ENCODE data around the gene GMCL1. TPM values are rescaled to one million over a fixed set of nuclear protein-coding genes. Genes with fewer than 3 reads are reported as not detected.

GMCL1 gene
- total RNA-seq, 2 experiments from 2014 or later = 25.4 to 31.6 TPM

DNA sequence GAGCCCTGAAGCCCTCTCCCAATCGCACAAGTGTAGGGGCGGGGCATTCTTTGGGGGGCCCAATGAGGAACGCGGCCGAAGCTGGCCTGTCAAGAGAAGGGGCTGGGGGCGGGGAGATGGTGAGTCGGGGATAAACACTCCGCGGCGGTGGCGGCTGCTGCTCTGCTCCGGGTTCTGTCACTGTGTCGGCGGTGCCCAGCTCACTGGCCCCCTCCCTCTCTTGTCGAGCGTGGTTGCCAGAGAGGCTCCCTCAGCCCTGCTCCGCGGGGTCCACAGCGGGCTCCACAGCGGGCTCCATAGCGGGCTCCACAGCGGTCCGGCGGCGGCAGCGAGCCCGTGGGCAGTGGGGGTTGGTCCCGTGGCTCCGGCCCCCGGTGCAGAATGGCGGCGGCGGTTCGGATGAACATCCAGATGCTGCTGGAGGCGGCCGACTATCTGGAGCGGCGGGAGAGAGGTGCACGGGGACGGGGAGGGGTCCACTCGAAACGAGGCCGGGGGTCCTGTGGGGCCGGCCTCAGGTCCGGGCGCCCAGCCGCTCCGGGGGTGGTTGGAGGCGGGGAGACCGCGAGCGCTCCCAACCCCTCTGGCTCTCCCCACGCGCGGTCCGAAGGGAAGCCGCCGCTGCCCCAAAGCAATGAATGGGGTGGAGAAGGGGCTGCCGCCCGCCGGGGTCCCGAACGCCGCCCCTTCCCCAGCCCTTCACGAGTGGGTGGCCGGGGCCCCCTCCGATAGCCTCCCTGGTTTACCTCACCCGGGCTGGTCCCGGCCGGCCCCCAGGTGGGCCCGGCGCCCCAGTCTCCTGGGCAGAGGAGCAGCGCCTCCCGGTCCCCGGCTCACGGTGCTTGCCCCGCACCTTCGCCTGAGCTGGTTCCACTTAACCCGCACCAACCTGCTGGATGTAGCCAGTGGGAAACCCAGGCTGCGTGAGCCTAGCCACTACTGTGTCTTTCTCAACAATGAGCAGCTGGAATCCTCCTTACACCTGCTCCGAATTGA lies 85.8 kb downstream of the GMCL1 start, which contains the start of gene MXD1:
Gene MXD1 (plus strand): TSS at position 160 of the 996 bp plus-strand sequence. CDS start 222 bp downstream, at position 382.
- no peak for ATAC-seq
- POLR2A ChIA-PET = interaction anchor here (0.6 to 4.2 kb wide), 33 partner anchors 9 to 378 kb away, joined by 3 to 44 read pairs (median 5); partner anchors contain the start of genes C2orf42, PCBP1, PCYOX1 and SNRNP27

DNA sequence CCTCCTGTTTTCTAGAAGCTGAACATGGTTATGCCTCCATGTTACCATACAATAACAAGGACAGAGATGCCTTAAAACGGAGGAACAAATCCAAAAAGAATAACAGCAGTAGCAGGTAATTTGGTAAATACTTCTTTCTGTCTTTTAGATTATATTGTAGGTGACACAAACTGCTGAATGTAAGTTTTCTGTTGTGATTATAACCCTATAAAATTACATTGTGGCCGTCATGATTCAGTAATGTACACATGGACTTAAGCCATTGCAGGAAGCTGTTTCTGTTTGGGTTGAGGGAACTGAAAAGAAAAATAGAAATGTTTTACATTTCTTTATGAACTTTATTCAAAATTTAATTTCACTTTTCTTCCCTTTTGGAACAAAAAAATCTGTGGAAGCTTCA lies 86.6 kb downstream of the GMCL1 start:
- Mint-ChIP-seq H3K9me3 (ENCODE audit: insufficient read depth) (no peaks in the 10 kb centered on the region), H3K36me3 (ENCODE audit: low read depth) (peaks cover 28% of the 10 kb centered on the region), H3K4me1 (ENCODE audit: low read depth) (peaks cover 42% of the 10 kb centered on the region), H3K27ac (no peak overlapping the region), H3K27me3 (ENCODE audit: low read depth) (no peaks in the 10 kb centered on the region), H3K4me3 (peak overlapping the region; percentile 63)
- ATAC-seq (no peak), DNase-seq (no peak)
- POLR2A ChIA-PET = interaction anchor here (0.6 to 4.2 kb wide), 10 partner anchors 11 to 275 kb away, joined by 3 to 28 read pairs (median 4); partner anchors contain the start of gene C2orf42
- CTCF ChIA-PET = interaction anchor here (0.8 to 6.5 kb wide), 5 partner anchors 8 to 275 kb away, joined by 3 to 142 read pairs (median 42); partner anchors contain the start of gene C2orf42

More for the DNA sequence above, 85.8 kb downstream of the GMCL1 start, which contains the start of gene MXD1:
- CTCF ChIA-PET = interaction anchor here (0.6 to 6.5 kb wide), 33 partner anchors 8 to 388 kb away, joined by 3 to 142 read pairs (median 5); partner anchors contain the start of genes C2orf42, FAM136A, PCYOX1 and SNRNP27
- Mint-ChIP-seq H3K36me3 (ENCODE audit: low read depth) (peaks cover 26% of the 10 kb centered on the region), H3K27me3 (ENCODE audit: low read depth) (no peaks in the 10 kb centered on the region), H3K4me1 (ENCODE audit: low read depth) (peaks cover 42% of the 10 kb centered on the region), H3K27ac (peak within 1 kb of the TSS; percentile 87), H3K4me3 (peak within 1 kb of the TSS; percentile 84), H3K9me3 (ENCODE audit: insufficient read depth) (no peaks in the 10 kb centered on the region)
- peak; percentile 30 for DNase-seq

DNA sequence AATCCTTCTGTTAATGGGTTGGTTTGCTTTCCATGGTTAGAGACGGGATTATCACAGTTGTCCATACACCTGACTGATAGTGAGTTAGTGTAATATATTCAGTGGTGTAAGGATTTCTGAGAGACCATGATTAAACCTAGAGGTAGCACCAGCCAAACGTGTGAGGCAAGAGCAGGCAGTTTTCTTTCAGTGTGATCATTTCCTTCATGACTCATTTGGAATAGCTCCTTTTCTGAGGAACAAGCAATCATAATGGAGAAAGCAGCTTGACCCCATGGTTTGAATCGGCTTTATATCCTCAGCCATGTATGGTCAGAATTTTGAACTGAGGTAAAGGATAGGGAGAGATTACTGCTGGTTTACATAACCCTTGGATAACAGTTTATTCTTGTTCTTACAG lies 88.4 kb downstream of the GMCL1 start:
- no peak overlapping the region for H3K27ac Mint-ChIP-seq
- H3K27me3 Mint-ChIP-seq (ENCODE audit: low read depth) = no peaks in the 10 kb centered on the region
- no peaks in the 10 kb centered on the region for H3K9me3 Mint-ChIP-seq (ENCODE audit: insufficient read depth)
- ChIA-PET POLR2A (no interaction called here), CTCF (interaction anchor here (1.2 to 6.5 kb wide), 2 partner anchors 153 to 226 kb away, joined by 5 to 103 read pairs; no protein-coding TSS in a partner anchor)
- H3K4me3 Mint-ChIP-seq = no peak overlapping the region
- ATAC-seq = no peak
- DNase-seq = no peak
- H3K36me3 Mint-ChIP-seq (ENCODE audit: low read depth) = peaks cover 32% of the 10 kb centered on the region
- H3K4me1 Mint-ChIP-seq (ENCODE audit: low read depth) = peaks cover 36% of the 10 kb centered on the region

DNA sequence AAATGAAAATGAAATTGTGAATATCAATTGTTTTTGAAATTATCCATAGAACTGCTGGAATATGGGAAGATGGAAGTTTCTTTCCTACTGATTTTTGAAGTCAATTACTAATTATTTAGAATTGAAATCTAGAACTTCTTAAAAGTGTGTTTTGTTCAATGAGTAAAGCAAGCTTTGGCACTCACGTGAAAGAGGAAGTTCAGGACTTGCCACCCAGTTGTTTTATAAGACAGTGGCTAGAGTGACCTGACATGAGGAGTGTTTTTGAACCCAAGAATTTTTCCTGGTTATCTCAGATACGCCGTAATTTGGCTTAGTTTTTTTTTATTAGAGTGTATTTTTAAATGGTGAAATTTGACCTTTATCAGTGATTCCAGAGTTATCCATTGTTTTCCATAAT lies 88.9 kb downstream of the GMCL1 start:
- H3K4me3 Mint-ChIP-seq = no peak overlapping the region

DNA sequence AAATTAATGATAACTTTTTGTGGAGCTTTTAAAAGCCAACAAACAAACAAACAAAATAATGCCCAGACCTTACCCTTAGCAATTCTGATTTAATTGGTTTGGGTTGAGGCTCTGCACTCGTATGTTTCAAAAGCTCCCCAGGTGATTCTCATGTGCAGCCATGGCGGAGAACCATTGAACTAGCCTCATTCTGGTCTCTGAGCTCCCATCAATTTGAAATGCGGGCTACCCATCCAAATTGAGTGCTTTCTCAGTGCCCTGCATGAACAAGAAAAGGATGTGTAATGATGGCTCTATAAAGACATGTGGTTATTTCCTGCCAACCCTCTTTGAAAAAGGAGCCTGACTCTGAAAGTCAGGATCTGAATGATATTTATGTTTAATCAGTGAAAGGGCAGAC lies 93.7 kb downstream of the GMCL1 start:
- POLR2A ChIA-PET = interaction anchor here (1.9 kb wide), 1 partner anchor 9 kb away, joined by 4 read pairs; the partner anchor contains the start of gene MXD1
- ATAC-seq (no peak), DNase-seq (no peak)
- peaks cover 13% of the 10 kb centered on the region for H3K4me1 Mint-ChIP-seq (ENCODE audit: low read depth)
- H3K27me3 Mint-ChIP-seq (ENCODE audit: low read depth) = no peaks in the 10 kb centered on the region
- CTCF ChIA-PET = interaction anchor here (0.8 to 1.2 kb wide), 6 partner anchors 9 to 148 kb away, joined by 3 to 4 read pairs (median 4); partner anchors contain the start of gene MXD1
- H3K27ac Mint-ChIP-seq = no peak overlapping the region
- H3K9me3 Mint-ChIP-seq (ENCODE audit: insufficient read depth) = no peaks in the 10 kb centered on the region
- peaks cover 32% of the 10 kb centered on the region for H3K36me3 Mint-ChIP-seq (ENCODE audit: low read depth)
- H3K4me3 Mint-ChIP-seq = no peak overlapping the region

More for the DNA sequence above, 88.9 kb downstream of the GMCL1 start:
- DNase-seq (no peak), ATAC-seq (no peak)
- POLR2A ChIA-PET = no interaction called here
- CTCF ChIA-PET = interaction anchor here (1.2 to 1.5 kb wide), 2 partner anchors 153 to 225 kb away, joined by 4 to 5 read pairs; no protein-coding TSS in a partner anchor
- H3K36me3 Mint-ChIP-seq (ENCODE audit: low read depth) = peaks cover 36% of the 10 kb centered on the region
- no peaks in the 10 kb centered on the region for H3K9me3 Mint-ChIP-seq (ENCODE audit: insufficient read depth)
- no peaks in the 10 kb centered on the region for H3K27me3 Mint-ChIP-seq (ENCODE audit: low read depth)
- H3K27ac Mint-ChIP-seq = no peak overlapping the region
- H3K4me1 Mint-ChIP-seq (ENCODE audit: low read depth) = peaks cover 38% of the 10 kb centered on the region

DNA sequence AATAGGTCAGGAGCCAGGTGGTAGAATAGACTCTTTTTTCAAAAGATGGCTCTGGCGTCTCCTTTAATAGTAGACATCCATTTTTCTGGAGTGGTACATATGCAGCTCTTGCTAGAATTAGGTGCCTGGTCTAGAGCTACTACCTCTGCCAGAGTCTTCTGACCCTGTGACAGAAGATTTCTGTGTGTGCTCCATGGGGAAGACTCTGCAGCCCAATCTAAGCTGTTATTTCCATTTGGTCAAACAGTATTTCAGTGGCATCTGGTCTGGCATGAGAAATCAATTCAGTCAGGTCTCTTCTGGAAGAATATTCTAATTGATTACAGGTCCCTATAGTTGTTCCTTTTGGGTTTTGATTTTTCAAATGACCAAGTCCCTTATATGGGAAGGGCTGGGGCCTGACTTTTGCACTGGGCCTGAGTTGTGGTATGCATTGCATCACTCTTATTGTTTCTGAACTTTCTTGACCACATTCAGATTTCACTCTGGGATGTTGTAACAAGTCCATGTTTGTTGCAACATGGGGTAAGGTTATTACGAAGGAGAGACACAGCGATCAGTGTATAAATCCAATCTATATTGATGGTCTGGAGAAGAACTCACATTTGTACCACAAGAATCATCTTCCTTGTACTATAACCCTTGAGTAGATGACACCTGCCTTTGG lies 97.5 kb downstream of the GMCL1 start:
- peaks cover 32% of the 10 kb centered on the region for H3K36me3 Mint-ChIP-seq (ENCODE audit: low read depth)

More for the DNA sequence above, 97.5 kb downstream of the GMCL1 start:
- Mint-ChIP-seq H3K4me1 (ENCODE audit: low read depth) (peaks cover 14% of the 10 kb centered on the region), H3K27me3 (ENCODE audit: low read depth) (no peaks in the 10 kb centered on the region), H3K4me3 (no peak overlapping the region), H3K27ac (no peak overlapping the region), H3K9me3 (ENCODE audit: insufficient read depth) (no peaks in the 10 kb centered on the region)
- no peak for DNase-seq
- ATAC-seq = no peak
- CTCF ChIA-PET = no interaction called here
- POLR2A ChIA-PET = interaction anchor here (1.1 kb wide), 1 partner anchor 12 kb away, joined by 3 read pairs; the partner anchor contains the start of gene MXD1

Other genes with a start within 250 kb of the GMCL1 start
- gene AAK1, start 185.9 kb upstream of the GMCL1 start, total RNA-seq = 100 to 1,000 TPM; 105 to 107 TPM
- 10 to 100 TPM; 53.5 to 59.5 TPM for gene ANXA4, start 87.5 kb upstream of the GMCL1 start, total RNA-seq
- 10 to 100 TPM; 53.0 to 56.0 TPM for gene SNRNP27, start 64.3 kb downstream of the GMCL1 start, total RNA-seq
- 10 to 100 TPM in 1 of 2 experiments, 1 to 10 TPM in 1; 7.7 to 10.2 TPM for gene MXD1, start 85.4 kb downstream of the GMCL1 start, total RNA-seq
- under 1 TPM; 0.74 to 0.78 TPM for gene ASPRV1, start 132.0 kb downstream of the GMCL1 start, total RNA-seq

All from activated CD8-positive, alpha-beta T cell treated with anti-CD3 and anti-CD28 coated beads, Interleukin-2, amount 10 ng/mL, durations not matched to agents 7 days and 5 days (primary cell).